HG02798 (cell line): Measurements from ENCODE around the gene CTAGE1.
"Not testable (repeated sequence)": the region's sequence is repeated elsewhere in the genome, so short reads cannot be mapped to it uniquely, and the experiment has no call there.

ENCODE experiments used
- ATAC-seq: cut with Tn5 transposase; IDR thresholded peaks from one replicate; pipeline ENCODE4 v1.9.1; 2021; ENCODE audit warnings: mild to moderate bottlenecking; ENCODE audit not compliant: unreplicated experiment, poor library complexity

Gene CTAGE1

GRCh38 chr18:22417496-22418188 lies at the start of gene CTAGE1:
TSS of gene CTAGE1 (minus strand) at chr18:22417915. CDS start at chr18:22417811, 104 bp downstream.
- no peak for ATAC-seq

GRCh38 chr18:22466608-22467395 lies 49.1 kb upstream of the CTAGE1 start:
- no peak for ATAC-seq

- no peak for ATAC-seq
Measured at GRCh38 chr18:22465859-22466457, 48.2 kb upstream of the CTAGE1 start.

GRCh38 chr18:22463076-22463475 lies 45.4 kb upstream of the CTAGE1 start:
- ATAC-seq: no peak

GRCh38 chr18:22459491-22459890 lies 41.8 kb upstream of the CTAGE1 start:
- no peak for ATAC-seq

- ATAC-seq: no peak
Measured at GRCh38 chr18:22457524-22457923, 39.8 kb upstream of the CTAGE1 start.

GRCh38 chr18:22456547-22456946 lies 38.8 kb upstream of the CTAGE1 start:
- no peak for ATAC-seq

GRCh38 chr18:22456116-22456480 lies 38.4 kb upstream of the CTAGE1 start:
- ATAC-seq: no peak

GRCh38 chr18:22455425-22456115 lies 37.9 kb upstream of the CTAGE1 start:
- no peak for ATAC-seq

- ATAC-seq: no peak
Measured at GRCh38 chr18:22453315-22453714, 35.6 kb upstream of the CTAGE1 start.

- no peak for ATAC-seq
Measured at GRCh38 chr18:22452226-22452668, 34.5 kb upstream of the CTAGE1 start.

GRCh38 chr18:22451796-22452195 lies 34.1 kb upstream of the CTAGE1 start:
- no peak for ATAC-seq

- not testable (repeated sequence) for ATAC-seq
Measured at GRCh38 chr18:22450766-22451165, 33.1 kb upstream of the CTAGE1 start.

- not testable (repeated sequence) for ATAC-seq
Measured at GRCh38 chr18:22450318-22450717, 32.6 kb upstream of the CTAGE1 start.

- ATAC-seq: not testable (repeated sequence)
Measured at GRCh38 chr18:22449753-22450152, 32.0 kb upstream of the CTAGE1 start.

- ATAC-seq: no peak
Measured at GRCh38 chr18:22448238-22448637, 30.5 kb upstream of the CTAGE1 start.

GRCh38 chr18:22447792-22448191 lies 30.1 kb upstream of the CTAGE1 start:
- ATAC-seq: no peak

GRCh38 chr18:22446911-22447310 lies 29.2 kb upstream of the CTAGE1 start:
- no peak for ATAC-seq

GRCh38 chr18:22446325-22446724 lies 28.6 kb upstream of the CTAGE1 start:
- no peak for ATAC-seq

GRCh38 chr18:22441638-22442037 lies 23.9 kb upstream of the CTAGE1 start:
- no peak for ATAC-seq

- ATAC-seq: no peak
Measured at GRCh38 chr18:22439447-22439846, 21.7 kb upstream of the CTAGE1 start.
